Bronchial epithelial cell (primary cell): ENCODE measurements around the gene STK32C. TPM values are rescaled to one million over a fixed set of nuclear protein-coding genes. Genes with fewer than 3 reads are reported as not detected.
"Not testable (repeated sequence)": the region's sequence is repeated elsewhere in the genome, so short reads cannot be mapped to it uniquely, and the experiment has no call there.

ENCODE experiments used
- DNase-seq: peaks from one replicate; pipeline ENCODE4 v3.0.0-alpha.2; 2010; ENCODE audit warnings: low read depth
- FAIRE-seq: peaks from 2 replicates; lab custom pipeline; 2011; peaks lifted over from hg19 to GRCh38; lab: Jason Lieb, UNC
- H3K27me3 ChIP-seq: 2 replicates; pipeline ENCODE4 v1.5.1; 2011; ENCODE audit warnings: low read length; ENCODE audit not compliant: control insufficient read depth, insufficient read depth
- H3K36me3 ChIP-seq: 2 replicates; pipeline ENCODE4 v1.5.1; 2011; ENCODE audit warnings: low read length; ENCODE audit not compliant: control insufficient read depth, insufficient read depth
- H3K4me3 ChIP-seq: 2 replicates; pipeline ENCODE4 v1.5.1; 2011; ENCODE audit warnings: mild to moderate bottlenecking, low read depth, low read length, control low read depth
- total RNA-seq: library from RNA; depleted of rRNA; stranded (reverse); fragments of >200 nt; gene quantifications from 2 replicates; pipeline ENCODE4 v1.2.1, GENCODE V29; 2014
- TF ChIP-seq, protein P1 (sequence below): IDR thresholded peaks from 2 replicates; pipeline ENCODE4 v1.5.1; 2011; ENCODE audit warnings: mild to moderate bottlenecking, moderate library complexity, low read length, control low read depth, inconsistent platforms; ENCODE audit not compliant: insufficient read depth, severe bottlenecking

STK32C gene
- total RNA-seq, 1 donor from 2014 or later: 9.7 TPM

DNA sequence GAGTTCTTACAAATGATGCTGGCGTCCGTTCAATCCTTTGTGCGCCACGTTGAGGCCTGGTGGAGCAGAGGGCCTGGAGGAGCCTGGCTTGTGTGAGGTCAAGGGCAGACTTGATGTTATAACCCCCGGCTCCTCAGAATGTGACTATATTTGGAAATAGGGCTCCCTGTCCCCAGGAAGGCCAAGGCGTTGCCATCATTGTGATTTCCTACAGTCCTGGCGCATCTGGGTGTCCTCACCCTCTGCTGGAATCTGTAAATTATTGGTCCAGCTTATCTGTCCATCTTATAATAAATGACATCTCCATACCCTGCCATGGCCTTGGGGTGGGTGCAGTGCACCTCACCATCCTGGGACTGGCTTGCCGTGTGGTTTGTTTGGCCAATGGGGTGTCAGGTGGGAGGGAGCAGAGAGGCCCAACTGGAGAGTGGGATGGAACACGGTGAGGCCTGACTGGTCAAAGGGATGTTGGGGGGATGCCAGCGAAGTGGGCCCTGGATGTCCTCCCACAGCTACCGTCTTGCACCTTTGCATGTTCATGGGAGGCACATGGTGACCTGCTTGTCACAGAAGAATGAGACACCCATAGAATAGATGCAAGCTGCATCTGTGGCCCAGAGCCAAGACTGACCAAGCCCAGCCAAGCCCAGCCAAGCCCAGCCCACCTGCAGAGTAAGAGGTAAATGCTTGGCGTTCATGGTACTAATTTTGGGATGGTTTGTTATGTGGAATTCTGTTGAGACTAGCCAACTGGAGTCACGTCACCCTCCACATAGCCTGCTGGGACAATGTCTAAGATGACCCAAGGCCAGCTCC, 13.1 kb upstream of the STK32C start:
- no peak for FAIRE-seq
- no peak for DNase-seq
- TF ChIP-seq, protein P1, sequence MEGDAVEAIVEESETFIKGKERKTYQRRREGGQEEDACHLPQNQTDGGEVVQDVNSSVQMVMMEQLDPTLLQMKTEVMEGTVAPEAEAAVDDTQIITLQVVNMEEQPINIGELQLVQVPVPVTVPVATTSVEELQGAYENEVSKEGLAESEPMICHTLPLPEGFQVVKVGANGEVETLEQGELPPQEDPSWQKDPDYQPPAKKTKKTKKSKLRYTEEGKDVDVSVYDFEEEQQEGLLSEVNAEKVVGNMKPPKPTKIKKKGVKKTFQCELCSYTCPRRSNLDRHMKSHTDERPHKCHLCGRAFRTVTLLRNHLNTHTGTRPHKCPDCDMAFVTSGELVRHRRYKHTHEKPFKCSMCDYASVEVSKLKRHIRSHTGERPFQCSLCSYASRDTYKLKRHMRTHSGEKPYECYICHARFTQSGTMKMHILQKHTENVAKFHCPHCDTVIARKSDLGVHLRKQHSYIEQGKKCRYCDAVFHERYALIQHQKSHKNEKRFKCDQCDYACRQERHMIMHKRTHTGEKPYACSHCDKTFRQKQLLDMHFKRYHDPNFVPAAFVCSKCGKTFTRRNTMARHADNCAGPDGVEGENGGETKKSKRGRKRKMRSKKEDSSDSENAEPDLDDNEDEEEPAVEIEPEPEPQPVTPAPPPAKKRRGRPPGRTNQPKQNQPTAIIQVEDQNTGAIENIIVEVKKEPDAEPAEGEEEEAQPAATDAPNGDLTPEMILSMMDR: no peak
- no peaks in the 10 kb centered on the region for H3K36me3 ChIP-seq
- no peaks in the 10 kb centered on the region for H3K27me3 ChIP-seq
- no peak overlapping the region for H3K4me3 ChIP-seq

DNA sequence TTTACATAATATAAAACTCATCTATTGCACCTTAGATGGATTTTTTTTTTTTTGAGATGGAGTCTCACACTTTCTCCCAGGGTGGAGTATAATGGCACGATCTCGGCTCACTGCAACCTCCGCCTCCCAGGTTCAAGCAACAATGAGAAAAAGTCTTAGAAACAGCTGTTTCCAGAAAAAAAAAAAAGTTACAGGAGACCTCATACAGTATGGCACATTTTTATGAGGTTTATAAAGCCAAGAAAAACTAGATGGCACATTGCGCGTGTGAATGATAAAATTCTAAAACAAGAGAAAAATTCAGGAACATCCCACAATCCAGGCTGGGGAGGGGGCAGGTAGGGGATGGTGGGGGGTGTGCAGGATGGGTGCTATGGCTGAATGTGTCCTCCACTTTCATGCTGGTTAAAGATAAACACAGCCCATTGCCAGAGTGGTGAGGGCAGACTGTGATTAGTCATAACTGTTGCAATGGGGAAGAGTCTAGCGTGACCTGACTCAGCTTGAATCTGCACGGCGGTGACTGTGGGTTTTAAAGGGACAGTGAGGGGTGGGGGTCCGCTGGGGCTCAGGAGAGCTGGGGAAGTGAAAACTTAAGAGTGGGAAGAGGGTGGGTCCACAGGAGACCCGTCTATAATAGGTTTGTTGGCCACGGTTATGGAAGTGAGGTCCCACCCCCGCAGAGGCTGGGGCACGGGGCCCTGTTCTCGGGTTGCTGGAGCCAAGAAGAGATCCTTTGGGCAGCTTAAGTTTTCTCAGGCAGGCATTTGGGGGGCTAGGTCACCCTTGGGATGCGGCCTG, 12.3 kb upstream of the STK32C start:
- no peaks in the 10 kb centered on the region for H3K36me3 ChIP-seq
- TF ChIP-seq, protein P1: no peak
- H3K27me3 ChIP-seq: no peaks in the 10 kb centered on the region
- DNase-seq (peak; percentile 84), FAIRE-seq (no peak)
- no peak overlapping the region for H3K4me3 ChIP-seq

DNA sequence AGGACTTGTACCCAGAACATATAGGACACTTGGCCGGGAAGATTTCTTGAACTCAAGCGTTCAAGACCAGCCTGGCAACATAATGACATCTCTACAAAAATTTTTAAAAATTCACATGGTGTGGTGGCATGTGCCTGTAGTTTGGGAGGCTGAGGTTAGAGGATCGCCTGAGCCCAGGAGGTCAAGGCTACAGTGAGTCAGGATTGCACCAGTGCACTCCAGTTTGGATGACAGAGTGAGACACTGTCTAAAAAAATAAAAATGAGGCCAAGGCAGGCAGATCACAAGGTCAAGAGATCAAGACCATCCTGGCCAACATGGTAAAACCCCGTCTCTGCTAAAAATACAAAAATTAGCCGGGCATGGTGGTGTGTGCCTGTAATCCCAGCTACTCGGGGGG, 9.7 kb upstream of the STK32C start:
- H3K27me3 ChIP-seq, DNase-seq, FAIRE-seq, H3K4me3 ChIP-seq, H3K36me3 ChIP-seq: not testable (repeated sequence)

DNA sequence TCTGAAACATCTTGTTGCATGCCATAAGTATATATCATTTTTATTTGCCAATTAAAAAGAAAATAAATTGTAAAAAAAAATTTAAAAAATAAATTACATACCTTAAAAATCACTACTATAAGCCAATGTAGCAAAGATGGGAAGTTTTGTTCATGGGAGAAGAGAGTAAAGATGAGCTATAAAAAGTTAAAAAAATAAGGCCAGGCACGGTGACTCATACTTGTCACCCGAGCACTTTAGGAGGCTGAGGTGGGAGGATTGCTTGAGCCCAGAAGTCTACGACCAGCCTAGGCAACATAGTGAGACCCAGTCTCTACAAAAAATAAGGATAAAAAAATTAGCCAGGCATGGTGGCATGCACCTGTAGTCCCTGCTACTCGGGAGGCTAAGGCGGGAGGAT, 8.4 kb upstream of the STK32C start:
- no peak for FAIRE-seq
- no peaks in the 10 kb centered on the region for H3K36me3 ChIP-seq
- TF ChIP-seq, protein P1: no peak
- DNase-seq: no peak
- H3K27me3 ChIP-seq: no peaks in the 10 kb centered on the region
- no peak overlapping the region for H3K4me3 ChIP-seq

DNA sequence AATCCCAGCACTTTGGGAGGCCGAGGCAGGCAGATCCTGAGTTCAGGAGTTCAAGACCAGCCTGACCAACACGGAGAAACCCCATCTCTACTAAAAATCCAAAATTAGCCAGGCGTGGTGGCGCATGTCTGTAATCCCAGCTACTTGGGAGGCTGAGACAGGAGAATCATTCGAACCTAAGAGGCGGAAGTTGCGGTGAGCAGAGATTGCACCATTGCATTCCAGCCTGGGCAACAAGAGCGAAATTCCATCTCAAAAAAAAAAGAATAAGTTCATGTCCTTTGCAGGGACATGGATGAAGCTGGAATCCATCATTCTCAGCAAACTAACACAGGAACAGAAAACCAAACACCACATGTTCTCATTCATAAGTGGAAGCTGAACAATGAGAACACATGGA, 7.1 kb upstream of the STK32C start:
- H3K4me3 ChIP-seq, DNase-seq, FAIRE-seq, H3K36me3 ChIP-seq, H3K27me3 ChIP-seq: not testable (repeated sequence)

DNA sequence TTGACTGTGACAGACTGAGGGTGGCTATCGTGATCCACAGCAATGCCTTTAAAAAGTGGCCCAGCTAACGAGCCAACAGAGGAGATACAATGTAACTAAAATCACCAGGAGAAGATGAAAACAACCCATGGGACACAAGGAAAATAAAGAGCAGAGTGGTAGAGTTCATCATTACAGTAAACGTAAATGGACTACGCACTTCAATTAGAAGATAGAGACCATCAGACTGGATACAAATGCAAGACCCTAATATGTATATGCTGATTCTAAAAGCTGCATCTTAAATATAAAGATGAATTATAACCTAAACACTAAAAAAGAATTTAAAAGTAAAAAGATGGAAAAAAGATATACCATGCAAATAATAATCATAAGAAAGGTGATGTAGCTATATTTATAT, 6.6 kb upstream of the STK32C start:
- Histone ChIP-seq H3K36me3 (no peaks in the 10 kb centered on the region), H3K4me3 (no peak overlapping the region), H3K27me3 (peaks cover 5% of the 10 kb centered on the region)
- DNase-seq (no peak), FAIRE-seq (no peak)
- TF ChIP-seq, protein P1: no peak
